ENCODE measurements around the gene RPL32. TPM values are rescaled to one million over a fixed set of nuclear protein-coding genes. Genes with fewer than 3 reads are reported as not detected.

RPL32 gene
- polyA plus RNA-seq, 3 donors: 932 to 1,052 (median 942) TPM

GRCh38 chr3:12886736-12887135, 45.4 kb upstream of the RPL32 start:
- no peak overlapping the region for H3K9ac ChIP-seq (ENCODE audit: insufficient read depth, low read length, poor library complexity, severe bottlenecking)
- no peak overlapping the region for H3K4me2 ChIP-seq (replicated peaks; ENCODE audit: extremely low read depth, low read length, poor library complexity, severe bottlenecking)
- no peak for TF ChIP-seq CTCF (IDR thresholded peaks at IDR 0.05)
- no peaks in the 10 kb centered on the region for H3K36me3 ChIP-seq (replicated peaks in 1 of 2; ENCODE audit: control insufficient read depth in 1 of 2, insufficient read depth in 2 of 2, low read length in 2 of 2)
- 91% methylated on average over 11 of the region's 12 CpGs for WGBS (ENCODE audit: insufficient coverage)
- no peaks in the 10 kb centered on the region for H3K36me3 Mint-ChIP-seq
- H3K4me3 ChIP-seq (replicated peaks in 1 of 3; ENCODE audit: low read depth in 2 of 3, low read length in 3 of 3): no peak overlapping the region
- H3K27me3 ChIP-seq (ENCODE audit: control insufficient read depth in 2 of 2, insufficient read depth in 2 of 2, low read length in 2 of 2): no peaks in the 10 kb centered on the region
- no peak overlapping the region for H3K27ac ChIP-seq (ENCODE audit: low read depth in 1 of 2, low read length in 2 of 2)
- H3K27ac Mint-ChIP-seq: no peak overlapping the region
- H4K20me1 ChIP-seq (ENCODE audit: insufficient read depth, low read length): no peaks in the 10 kb centered on the region
- no peaks in the 10 kb centered on the region for H3K9me3 ChIP-seq (replicated peaks in 1 of 2; ENCODE audit: control insufficient read depth in 1 of 2, insufficient read depth in 1 of 2, low read length in 2 of 2)
- H3K4me3 Mint-ChIP-seq: no peak overlapping the region
- H3K4me1 Mint-ChIP-seq: peaks cover 9% of the 10 kb centered on the region
- peaks cover 0 to 4% (median 0%) of the 10 kb centered on the region in 7 donors for H3K9me3 Mint-ChIP-seq
- no peak for DNase-seq
- H3K4me1 ChIP-seq (ENCODE audit: control insufficient read depth in 1 of 2, insufficient read depth in 2 of 2, low read length in 2 of 2): peaks cover 1 to 2% of the 10 kb centered on the region in 2 donors
- H3K79me2 ChIP-seq (ENCODE audit: insufficient read depth, low read length): no peaks in the 10 kb centered on the region
- no peak overlapping the region for H2AFZ ChIP-seq (ENCODE audit: insufficient read depth, low read depth, low read length, poor library complexity, severe bottlenecking)
- peaks cover 8 to 24% (median 12%) of the 10 kb centered on the region in 3 donors for H3K27me3 Mint-ChIP-seq (ENCODE audit: low read depth in 3 of 3)
- intact Hi-C loops (cut with micrococcal nuclease): no loop called here

- Histone ChIP-seq H3K27me3 (ENCODE audit: control insufficient read depth in 2 of 2, insufficient read depth in 2 of 2, low read length in 2 of 2) (no peaks in the 10 kb centered on the region), H3K4me2 (replicated peaks; ENCODE audit: extremely low read depth, low read length, poor library complexity, severe bottlenecking) (no peak overlapping the region), H3K9ac (ENCODE audit: insufficient read depth, low read length, poor library complexity, severe bottlenecking) (no peak overlapping the region), H3K36me3 (replicated peaks in 1 of 2; ENCODE audit: control insufficient read depth in 1 of 2, insufficient read depth in 2 of 2, low read length in 2 of 2) (no peaks in the 10 kb centered on the region), H3K27ac (ENCODE audit: low read depth in 1 of 2, low read length in 2 of 2) (no peak overlapping the region), H2AFZ (ENCODE audit: insufficient read depth, low read depth, low read length, poor library complexity, severe bottlenecking) (no peak overlapping the region), H3K79me2 (ENCODE audit: insufficient read depth, low read length) (no peaks in the 10 kb centered on the region), H3K4me3 (replicated peaks in 1 of 3; ENCODE audit: low read depth in 2 of 3, low read length in 3 of 3) (no peak overlapping the region), H4K20me1 (ENCODE audit: insufficient read depth, low read length) (no peaks in the 10 kb centered on the region), H3K9me3 (replicated peaks in 1 of 2; ENCODE audit: control insufficient read depth in 1 of 2, insufficient read depth in 1 of 2, low read length in 2 of 2) (no peaks in the 10 kb centered on the region), H3K4me1 (ENCODE audit: control insufficient read depth in 1 of 2, insufficient read depth in 2 of 2, low read length in 2 of 2) (no peaks in the 10 kb centered on the region)
- no peak overlapping the region for H3K4me3 Mint-ChIP-seq
- intact Hi-C loops (cut with micrococcal nuclease): no loop called here
- 74% methylated on average over 2 of the region's 10 CpGs for WGBS (ENCODE audit: insufficient coverage)
- no peak for TF ChIP-seq CTCF (IDR thresholded peaks at IDR 0.05)
- H3K27me3 Mint-ChIP-seq (ENCODE audit: low read depth in 3 of 3): peaks cover 8 to 21% (median 12%) of the 10 kb centered on the region in 3 donors
- no peaks in the 10 kb centered on the region for H3K36me3 Mint-ChIP-seq
- peaks cover 0 to 4% (median 0%) of the 10 kb centered on the region in 7 donors for H3K9me3 Mint-ChIP-seq
- no peak overlapping the region for H3K27ac Mint-ChIP-seq
- peaks cover 7% of the 10 kb centered on the region for H3K4me1 Mint-ChIP-seq
- no peak for DNase-seq
These were observed 44.8 kb upstream of the RPL32 start for GRCh38 chr3:12886106-12886679.
